IPS-NIHi7 (cell line): ENCODE measurements around the gene NSG2.

Experiments
- DNase-seq: peaks from one replicate; pipeline ENCODE4 v3.0.0; 2012; ENCODE audit warnings: mixed read lengths; ENCODE audit errors: extremely low spot score

Gene NSG2

DNA sequence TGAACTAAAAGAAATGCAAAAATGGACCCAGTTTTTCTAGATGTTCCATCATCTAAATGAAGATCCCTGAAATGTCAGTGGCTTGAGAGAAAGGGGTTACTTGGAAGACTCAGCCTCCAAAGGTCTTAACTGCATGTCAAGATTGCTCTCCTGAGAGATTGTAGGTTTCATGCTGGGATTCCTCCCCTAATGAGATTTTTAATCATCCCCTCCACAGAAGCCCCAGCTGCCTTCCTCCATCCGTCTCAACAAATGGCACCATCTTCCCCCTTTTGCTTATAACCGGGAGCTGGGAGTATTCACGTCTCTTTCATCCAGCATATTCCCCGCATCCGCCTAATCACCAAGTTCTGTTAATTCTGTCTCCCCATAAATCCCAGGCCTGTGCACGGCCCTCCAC lies 104.5 kb downstream of the NSG2 start:
- no peak for DNase-seq

DNA sequence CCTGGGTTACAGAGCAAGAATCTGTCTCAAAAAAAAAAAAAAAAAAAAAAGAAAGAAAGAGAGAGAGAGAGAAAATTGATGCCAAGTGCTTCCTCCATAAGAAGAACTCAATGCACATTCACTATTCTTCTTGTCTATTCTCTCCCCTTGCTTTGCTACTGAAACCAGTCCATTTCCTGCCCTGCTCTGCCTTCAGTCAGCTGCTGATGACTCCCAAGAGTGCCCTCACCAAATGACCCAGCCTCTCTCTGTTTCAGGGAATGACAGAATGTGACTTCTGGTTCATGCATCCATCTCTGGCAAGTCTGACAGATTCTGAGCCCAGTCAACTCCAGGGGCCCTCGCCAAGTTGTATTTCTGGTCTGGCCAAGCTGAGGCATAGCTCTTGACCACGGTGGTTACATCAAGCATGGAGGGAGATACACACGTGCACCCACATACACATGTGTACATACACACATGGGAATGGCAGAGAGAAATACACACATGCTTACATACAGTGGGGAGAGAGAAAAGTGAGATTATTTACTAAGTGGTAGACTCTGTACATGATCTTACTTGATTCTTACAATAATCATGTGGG lies 106.2 kb downstream of the NSG2 start:
- no peak for DNase-seq

DNA sequence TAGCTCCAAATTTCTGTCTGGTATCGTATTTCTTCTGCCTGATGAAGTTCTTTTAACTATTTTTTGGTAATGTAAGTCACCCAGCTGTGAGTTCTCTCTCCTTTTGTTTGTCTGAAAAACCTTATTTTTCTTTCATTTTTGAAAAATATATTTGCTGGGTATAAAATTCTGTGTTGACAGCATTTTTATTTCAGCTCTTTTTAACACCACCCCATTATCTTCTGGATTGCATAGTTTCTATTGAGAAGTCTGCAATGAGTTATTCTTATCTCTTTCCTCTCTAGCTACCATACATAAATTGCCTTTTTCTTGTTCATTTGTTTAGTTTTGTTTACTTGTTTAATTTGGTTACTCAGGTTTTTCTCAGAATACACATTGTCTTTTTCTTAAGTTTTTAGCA lies 109.1 kb downstream of the NSG2 start:
- no peak for DNase-seq

- no peak for DNase-seq
Observed at GRCh38 chr5:174155281-174155680, 109.8 kb downstream of the NSG2 start.

DNA sequence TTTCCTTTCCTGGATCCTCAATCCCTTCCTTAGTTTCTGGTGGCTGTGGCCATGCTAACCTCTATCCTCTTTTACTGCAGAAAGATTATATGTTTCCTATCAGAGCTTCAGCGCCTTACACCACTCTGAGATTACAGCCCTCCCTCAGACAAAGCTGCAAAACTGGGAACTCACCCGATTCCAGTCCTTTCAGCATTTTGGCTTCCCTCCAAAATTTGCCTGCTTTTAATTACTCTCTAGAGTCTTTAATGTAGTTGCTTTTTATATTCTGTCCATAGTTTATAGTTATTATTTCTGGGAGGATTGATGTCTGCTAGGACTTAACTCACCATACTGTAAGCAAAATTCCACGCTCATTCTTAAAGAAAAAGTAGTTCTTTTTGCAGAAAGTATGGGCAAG lies 110.2 kb downstream of the NSG2 start:
- DNase-seq: no peak

DNA sequence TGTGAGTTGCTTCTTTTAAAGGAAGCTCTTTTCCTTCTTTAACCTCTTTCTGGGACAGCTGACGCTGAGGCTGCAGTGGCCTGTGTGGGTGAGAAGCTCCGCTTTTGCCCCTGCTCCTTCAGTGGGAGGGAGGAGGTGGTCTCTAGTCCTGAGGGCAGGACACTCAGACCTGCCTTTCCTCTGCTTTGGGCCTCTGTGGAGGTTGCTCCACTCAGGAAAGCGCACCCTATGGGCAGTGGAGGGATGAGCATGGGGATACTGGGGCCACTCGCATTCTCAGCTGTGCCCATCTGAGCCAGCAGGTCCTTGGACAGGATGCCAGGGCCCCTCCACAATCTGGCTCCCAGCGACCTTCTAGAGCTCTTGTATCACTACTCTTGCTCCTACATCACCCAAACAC lies 111.5 kb downstream of the NSG2 start:
- no peak for DNase-seq
